H1 (cell line): ENCODE measurements around the gene RNF220. TPM values are rescaled to one million over a fixed set of nuclear protein-coding genes. Genes with fewer than 3 reads are reported as not detected.

Experiments
- ASH2L ChIP-seq: fragments of 200-600, 300-600 bp; sonication (generic); IDR thresholded peaks from one replicate; pipeline ENCODE4 v1.7.1; 2017; ENCODE audit warnings: low read length
- CHD7 ChIP-seq: fragments of 300-600 bp; sonication (generic); IDR thresholded peaks from 2 replicates; pipeline ENCODE4 v1.7.1; 2012; ENCODE audit warnings: low read length, moderate library complexity, mild to moderate bottlenecking, inconsistent platforms; ENCODE audit not compliant: insufficient replicate concordance
- HDAC6 ChIP-seq: IDR thresholded peaks from one replicate; pipeline ENCODE4 v1.7.1; 2012; ENCODE audit warnings: low read depth, mild to moderate bottlenecking, inconsistent platforms, low read length, moderate library complexity
- PHF8 ChIP-seq: fragments of 200-600 bp; sonication (generic); conservative IDR thresholded peaks from 2 replicates; pipeline ENCODE4 v1.7.1; 2012; ENCODE audit warnings: low read depth, mild to moderate bottlenecking, inconsistent platforms, low read length, moderate library complexity
- SP1 ChIP-seq: IDR thresholded peaks from 2 replicates; pipeline ENCODE4 v1.6.1; 2011; ENCODE audit warnings: low read depth, low read length
- SP4 ChIP-seq: IDR thresholded peaks from 2 replicates; pipeline ENCODE4 v1.6.1; 2012; ENCODE audit warnings: low read length, inconsistent platforms
- TAF1 ChIP-seq: IDR thresholded peaks from 2 replicates; pipeline ENCODE4 v1.6.1; 2011; ENCODE audit warnings: mild to moderate bottlenecking, low read depth, low read length
- YY1 ChIP-seq: IDR thresholded peaks from 2 replicates; pipeline ENCODE4 v1.6.1; 2011; ENCODE audit warnings: low read depth, mild to moderate bottlenecking, low read length
- polyA plus RNA-seq, 7 experiments: library from polyadenylated mRNA; depleted of rRNA in 3 of 7; stranded (reverse) in 5 of 7; unstranded in 2 of 7; fragments of >200 nt in 5 of 7; fragments of 200-250 nt in 2 of 7; gene quantifications; 1 replicate in 5 of 7; 2 replicates in 1 of 7; 4 replicates in 1 of 7; pipeline versions ENCODE4 v1.2.1 to v1.2.3, GENCODE V29; 2011 to 2013; ENCODE audit warnings: missing spikeins in 2 of 7, mixed read lengths in 2 of 7
- total RNA-seq: library from RNA; stranded (reverse); fragmentation: NEBNext Ultra II Directional; extraction: Animal tissue kit (Norgen Biotek cat#: 25700); gene quantifications from 2 replicates; pipeline ENCODE4 v1.2.1, GENCODE V29; 2021

Gene RNF220
- total and polyA plus RNA-seq, 2 of the 8 experiments (the other 6 are each of a cell fraction or from before 2014, with no cell fraction given) = 123 to 160 TPM

- no peak for TF ChIP-seq CHD7
- no peak for TF ChIP-seq YY1
- TF ChIP-seq PHF8 = no peak
- no peak for TF ChIP-seq ASH2L
- TF ChIP-seq SP1 = no peak
- no peak for TF ChIP-seq HDAC6
- TF ChIP-seq SP4 = no peak
- TF ChIP-seq TAF1 = no peak
These were observed 186.3 kb downstream of the RNF220 start (continued) for GRCh38 chr1:44591381-44591780.
